MV-4-11 (cell line): ENCODE data around the gene SLC16A13.

Experiments used
- DNase-seq: peaks from one replicate; lab custom pipeline; 2025; lab: John Stamatoyannopoulos, UW

SLC16A13 gene

GRCh38 chr17:7014261-7014994 lies 21.4 kb upstream of the SLC16A13 start:
- DNase-seq = peak; percentile 97

GRCh38 chr17:7014995-7015958 lies 20.5 kb upstream of the SLC16A13 start:
- DNase-seq = peak; percentile 43

GRCh38 chr17:7016418-7016817 lies 19.4 kb upstream of the SLC16A13 start:
- no peak for DNase-seq

- DNase-seq = no peak
These were observed 18.7 kb upstream of the SLC16A13 start for GRCh38 chr17:7016886-7017826.

GRCh38 chr17:7017827-7018200 lies 18.0 kb upstream of the SLC16A13 start:
- DNase-seq = peak; percentile 56

- no peak for DNase-seq
These were observed 17.4 kb upstream of the SLC16A13 start for GRCh38 chr17:7018331-7018964.

GRCh38 chr17:7019367-7019766 lies 16.4 kb upstream of the SLC16A13 start:
- no peak for DNase-seq

GRCh38 chr17:7019839-7020519 lies 15.8 kb upstream of the SLC16A13 start:
- no peak for DNase-seq

GRCh38 chr17:7020894-7021664 lies 14.7 kb upstream of the SLC16A13 start:
- no peak for DNase-seq

GRCh38 chr17:7021993-7022778 lies 13.6 kb upstream of the SLC16A13 start:
- peak; percentile 43 for DNase-seq

- DNase-seq = no peak
These were observed 12.8 kb upstream of the SLC16A13 start, which contains the start of gene BCL6B for GRCh38 chr17:7022781-7023571. Gene BCL6B (plus strand): TSS chr17:7023050. CDS start chr17:7023672, 622 bp downstream.

GRCh38 chr17:7023576-7024401 lies 12.0 kb upstream of the SLC16A13 start:
- peak; percentile 97 for DNase-seq

GRCh38 chr17:7024402-7024785 lies 11.4 kb upstream of the SLC16A13 start:
- DNase-seq = no peak

- DNase-seq = no peak
These were observed 10.6 kb upstream of the SLC16A13 start for GRCh38 chr17:7025245-7025644.

GRCh38 chr17:7026471-7027115 lies 9.2 kb upstream of the SLC16A13 start:
- no peak for DNase-seq

- no peak for DNase-seq
These were observed 8.5 kb upstream of the SLC16A13 start for GRCh38 chr17:7027335-7027734.

- DNase-seq = no peak
These were observed 6.7 kb upstream of the SLC16A13 start for GRCh38 chr17:7029096-7029495.
